Ovary (tissue), 3 donors: ENCODE measurements around the gene MUSK.

Experiments used
- EP300 ChIP-seq: sonication (generic); formaldehyde crosslinking; IDR thresholded peaks from one replicate; pipeline ENCODE4 v1.6.1; 2017; ENCODE audit warnings: antibody characterized with exemption
- POLR2A ChIP-seq: fragments of 450-650 bp; IDR thresholded peaks from one replicate; pipeline ENCODE4 v1.6.1; 2017; ENCODE audit warnings: antibody characterized with exemption, mild to moderate bottlenecking, moderate library complexity
- TF ChIP-seq, protein P1 (sequence below), 3 donors: fragments of 450-650 bp in 2 of 3; fragments of 200-600 bp in 1 of 3; IDR thresholded peaks; one replicate each; pipeline versions ENCODE4 v1.5.1 to v1.8.0; 2016 to 2022; ENCODE audit warnings: antibody characterized with exemption in 3 of 3, mild to moderate bottlenecking in 1 of 3
- donor health status: DM: no; HTN: no; CAD: no.

GRCh38 chr9:110762783-110763182 is 94.2 kb downstream of the MUSK start:
- TF ChIP-seq, protein P1, sequence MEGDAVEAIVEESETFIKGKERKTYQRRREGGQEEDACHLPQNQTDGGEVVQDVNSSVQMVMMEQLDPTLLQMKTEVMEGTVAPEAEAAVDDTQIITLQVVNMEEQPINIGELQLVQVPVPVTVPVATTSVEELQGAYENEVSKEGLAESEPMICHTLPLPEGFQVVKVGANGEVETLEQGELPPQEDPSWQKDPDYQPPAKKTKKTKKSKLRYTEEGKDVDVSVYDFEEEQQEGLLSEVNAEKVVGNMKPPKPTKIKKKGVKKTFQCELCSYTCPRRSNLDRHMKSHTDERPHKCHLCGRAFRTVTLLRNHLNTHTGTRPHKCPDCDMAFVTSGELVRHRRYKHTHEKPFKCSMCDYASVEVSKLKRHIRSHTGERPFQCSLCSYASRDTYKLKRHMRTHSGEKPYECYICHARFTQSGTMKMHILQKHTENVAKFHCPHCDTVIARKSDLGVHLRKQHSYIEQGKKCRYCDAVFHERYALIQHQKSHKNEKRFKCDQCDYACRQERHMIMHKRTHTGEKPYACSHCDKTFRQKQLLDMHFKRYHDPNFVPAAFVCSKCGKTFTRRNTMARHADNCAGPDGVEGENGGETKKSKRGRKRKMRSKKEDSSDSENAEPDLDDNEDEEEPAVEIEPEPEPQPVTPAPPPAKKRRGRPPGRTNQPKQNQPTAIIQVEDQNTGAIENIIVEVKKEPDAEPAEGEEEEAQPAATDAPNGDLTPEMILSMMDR (IDR thresholded peaks at IDR 0.05): no peak
- TF ChIP-seq POLR2A (no peak), EP300 (no peak)
